DMS53 treated with DMSO at 0.1 percent for 48 hours (cell line): ENCODE data around the gene TAC3.
A peak's percentile ranks its signal among the peaks of the same experiment; 100 is the strongest.

ENCODE experiments used
- DNase-seq: peaks from one replicate; lab custom pipeline; 2025; ENCODE audit not compliant: unreplicated experiment; lab: John Stamatoyannopoulos, UW

Gene TAC3

GRCh38 chr12:57005980-57006808 lies 10.1 kb downstream of the TAC3 start, which contains the start of gene ZBTB39:
Gene ZBTB39, minus strand, starts transcription at chr12:57006546. Its CDS starts 1,629 bp downstream, at chr12:57004917.
- DNase-seq: peak; percentile 36

GRCh38 chr12:57004651-57005050 lies 11.7 kb downstream of the TAC3 start:
- DNase-seq: no peak

DNA sequence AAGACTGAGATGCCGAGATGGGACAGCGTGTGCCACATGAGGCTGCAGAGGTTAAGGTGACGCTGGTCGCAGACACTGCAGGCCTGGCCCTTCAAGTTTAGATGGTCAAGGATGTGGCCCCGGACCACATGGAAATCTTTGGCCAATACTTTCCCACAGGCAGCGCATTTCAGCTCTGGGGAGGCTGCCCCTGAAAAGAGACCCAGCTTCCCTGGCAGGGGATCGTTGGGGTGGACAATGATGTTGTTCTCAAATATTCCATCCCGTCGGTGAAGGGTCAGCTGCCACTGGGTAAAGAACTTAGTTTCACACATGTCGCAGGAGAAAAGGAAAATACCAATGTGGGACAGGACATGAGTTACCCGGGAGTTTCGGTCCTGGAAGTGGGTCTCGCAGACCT lies 12.9 kb downstream of the TAC3 start:
- DNase-seq: no peak

DNA sequence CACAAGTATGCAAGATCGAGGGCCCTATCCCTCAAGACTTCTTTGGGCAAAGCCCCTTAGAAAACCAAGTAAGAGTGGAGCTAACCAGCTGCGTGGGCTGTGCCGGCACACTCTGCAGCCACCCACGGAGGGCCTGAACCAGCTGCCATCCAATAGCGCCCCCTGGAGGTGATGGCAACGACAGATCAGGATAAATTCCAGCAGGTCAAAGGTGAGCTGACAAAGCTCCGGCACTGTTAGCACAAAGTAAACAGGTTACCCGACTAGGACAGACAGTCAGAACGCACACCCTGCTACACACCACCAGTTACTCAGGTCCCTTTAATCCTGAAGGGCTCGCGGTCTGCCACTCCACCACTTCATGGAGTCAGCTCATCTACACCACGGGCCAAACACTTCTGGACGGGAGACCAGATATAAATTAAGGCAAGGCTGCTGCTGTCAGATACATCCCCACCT lies 14.9 kb downstream of the TAC3 start:
- peak; percentile 75 for DNase-seq

GRCh38 chr12:57000393-57000792 lies 15.9 kb downstream of the TAC3 start:
- DNase-seq: no peak

GRCh38 chr12:56999456-56999855 lies 16.9 kb downstream of the TAC3 start:
- DNase-seq: no peak

DNA sequence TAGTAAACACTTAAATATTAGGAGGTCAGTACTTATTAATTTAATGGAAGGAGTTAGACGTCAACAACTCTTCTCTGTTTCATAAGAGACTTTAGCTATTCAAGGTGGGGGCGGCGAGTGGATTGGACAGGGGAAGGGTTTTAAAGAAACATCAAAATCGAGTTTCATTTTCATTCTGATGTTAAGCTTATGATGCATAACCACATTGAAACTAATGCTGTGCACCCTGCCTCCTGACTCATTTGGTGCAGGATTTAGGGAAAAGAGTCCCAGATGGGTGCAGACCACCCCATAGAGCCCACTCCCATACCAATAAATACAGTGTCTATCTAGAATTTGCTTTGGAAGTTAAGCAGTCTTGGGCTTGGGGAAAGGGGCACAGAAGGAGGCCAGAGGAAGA lies 17.3 kb downstream of the TAC3 start:
- DNase-seq: no peak

- no peak for DNase-seq
These were observed 18.0 kb downstream of the TAC3 start for GRCh38 chr12:56998316-56998715.

- no peak for DNase-seq
These were observed 19.4 kb downstream of the TAC3 start for GRCh38 chr12:56996793-56997545.

DNA sequence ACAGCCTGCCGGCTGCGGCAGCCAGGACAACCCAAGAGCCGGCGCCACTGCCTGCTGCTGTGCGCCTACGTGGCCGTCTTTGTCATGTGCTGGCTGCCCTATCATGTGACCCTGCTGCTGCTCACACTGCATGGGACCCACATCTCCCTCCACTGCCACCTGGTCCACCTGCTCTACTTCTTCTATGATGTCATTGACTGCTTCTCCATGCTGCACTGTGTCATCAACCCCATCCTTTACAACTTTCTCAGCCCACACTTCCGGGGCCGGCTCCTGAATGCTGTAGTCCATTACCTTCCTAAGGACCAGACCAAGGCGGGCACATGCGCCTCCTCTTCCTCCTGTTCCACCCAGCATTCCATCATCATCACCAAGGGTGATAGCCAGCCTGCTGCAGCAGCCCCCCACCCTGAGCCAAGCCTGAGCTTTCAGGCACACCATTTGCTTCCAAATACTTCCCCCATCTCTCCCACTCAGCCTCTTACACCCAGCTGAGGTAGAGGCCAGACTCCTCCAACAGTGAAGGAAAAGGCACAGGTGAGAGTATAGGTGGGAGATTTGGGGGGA lies 20.3 kb downstream of the TAC3 start:
- no peak for DNase-seq

DNA sequence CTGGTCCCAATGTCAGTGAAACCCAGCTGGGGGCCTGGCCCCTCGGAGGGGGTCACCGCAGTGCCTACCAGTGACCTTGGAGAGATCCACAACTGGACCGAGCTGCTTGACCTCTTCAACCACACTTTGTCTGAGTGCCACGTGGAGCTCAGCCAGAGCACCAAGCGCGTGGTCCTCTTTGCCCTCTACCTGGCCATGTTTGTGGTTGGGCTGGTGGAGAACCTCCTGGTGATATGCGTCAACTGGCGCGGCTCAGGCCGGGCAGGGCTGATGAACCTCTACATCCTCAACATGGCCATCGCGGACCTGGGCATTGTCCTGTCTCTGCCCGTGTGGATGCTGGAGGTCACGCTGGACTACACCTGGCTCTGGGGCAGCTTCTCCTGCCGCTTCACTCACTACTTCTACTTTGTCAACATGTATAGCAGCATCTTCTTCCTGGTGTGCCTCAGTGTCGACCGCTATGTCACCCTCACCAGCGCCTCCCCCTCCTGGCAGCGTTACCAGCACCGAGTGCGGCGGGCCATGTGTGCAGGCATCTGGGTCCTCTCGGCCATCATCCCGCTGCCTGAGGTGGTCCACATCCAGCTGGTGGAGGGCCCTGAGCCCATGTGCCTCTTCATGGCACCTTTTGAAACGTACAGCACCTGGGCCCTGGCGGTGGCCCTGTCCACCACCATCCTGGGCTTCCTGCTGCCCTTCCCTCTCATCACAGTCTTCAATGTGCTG lies 21.0 kb downstream of the TAC3 start:
- DNase-seq: no peak

- no peak for DNase-seq
These were observed 22.0 kb downstream of the TAC3 start for GRCh38 chr12:56994231-56994746.

DNA sequence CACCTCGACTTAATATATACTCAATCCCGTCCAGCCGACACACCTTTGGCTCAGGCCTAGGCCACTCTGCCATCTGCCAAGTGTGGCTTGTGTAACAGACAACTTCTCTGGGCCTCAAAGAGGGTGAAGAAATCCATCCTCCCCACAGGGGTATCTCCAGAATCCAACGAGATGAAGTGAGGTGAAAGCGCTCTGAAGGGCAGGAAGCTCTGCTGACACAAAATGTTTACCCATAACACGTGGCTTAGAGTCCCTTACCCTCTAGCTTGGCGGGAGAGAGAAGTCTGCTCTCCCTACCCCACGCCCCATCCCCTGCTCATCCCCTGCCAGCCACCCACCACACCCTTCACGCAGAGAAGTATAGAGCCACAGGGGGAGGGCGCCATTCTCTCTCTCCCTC lies 23.0 kb downstream of the TAC3 start:
- DNase-seq: no peak

DNA sequence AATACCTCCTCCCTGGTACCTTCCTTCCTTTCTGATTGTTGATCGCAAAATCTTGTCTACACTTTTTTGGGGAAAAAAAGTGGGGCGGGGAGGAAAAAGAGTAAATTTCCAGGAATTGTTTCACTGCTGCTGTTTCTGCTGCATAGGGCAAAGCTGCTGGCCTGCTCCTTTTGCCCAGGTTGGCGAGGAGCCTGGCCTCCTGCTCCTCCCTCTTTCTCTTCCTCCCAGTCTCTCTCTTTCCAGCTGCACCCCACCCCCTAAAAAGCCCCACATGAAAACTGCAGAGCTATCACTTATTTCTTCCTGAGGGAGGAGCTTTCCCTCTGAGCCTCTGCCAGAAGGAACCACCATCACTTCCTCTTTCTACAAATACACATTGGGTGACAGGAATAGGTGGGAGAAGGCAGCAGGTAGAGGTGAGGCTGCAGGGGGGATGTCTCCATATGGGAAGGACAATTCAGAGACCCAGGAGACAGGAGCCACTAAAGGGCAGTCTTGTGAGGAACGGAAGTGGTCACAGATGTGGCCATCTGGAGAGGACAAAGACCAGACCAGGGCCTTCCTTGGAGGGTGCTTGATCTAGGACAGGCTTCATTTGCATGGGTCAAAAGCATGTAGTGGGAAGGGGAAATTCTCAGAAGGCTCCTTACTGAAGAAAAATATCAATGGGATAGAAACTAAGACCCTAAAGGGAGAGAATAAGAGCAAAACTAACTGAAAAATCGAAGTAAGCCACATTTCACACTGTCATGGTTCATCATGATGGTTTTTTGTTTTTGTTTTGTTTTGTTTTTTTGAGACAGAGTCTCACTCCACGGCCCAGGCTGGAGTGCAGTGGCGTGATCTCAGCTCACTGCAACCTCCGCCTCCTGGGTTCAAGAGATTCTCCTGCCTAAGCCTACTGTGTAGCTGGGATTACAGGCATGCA lies 24.7 kb downstream of the TAC3 start:
- no peak for DNase-seq

DNA sequence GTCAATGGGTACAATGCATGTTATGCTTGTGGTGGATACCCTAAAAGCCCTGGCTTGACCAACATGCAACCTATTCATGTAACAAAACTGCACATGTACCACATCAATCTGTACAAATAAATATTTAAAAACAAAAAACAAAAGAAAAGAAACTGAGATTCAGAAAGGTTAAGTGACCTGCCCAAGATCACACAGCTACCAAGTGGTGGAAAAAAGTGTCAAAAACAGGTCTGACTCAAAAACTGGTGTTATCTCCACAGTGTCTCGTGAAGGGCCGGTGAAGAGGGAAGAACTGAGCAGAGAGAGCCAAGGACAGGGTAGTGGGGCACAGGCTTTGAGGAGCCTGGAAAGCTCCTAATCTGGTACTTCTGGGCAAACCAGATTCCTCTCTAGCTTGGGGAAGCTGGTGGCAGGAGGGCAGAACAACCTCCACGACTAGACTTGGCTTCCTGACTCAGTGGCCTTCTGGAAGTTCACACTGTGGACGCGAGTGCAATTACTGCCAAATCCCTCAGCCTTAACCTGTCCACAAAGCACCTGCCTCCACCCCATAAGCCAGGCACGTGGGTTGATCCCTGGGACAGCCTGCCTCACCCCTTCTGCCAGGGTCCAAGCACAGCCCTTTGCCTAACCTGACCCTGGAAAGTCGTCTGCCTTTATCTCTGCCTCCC lies 25.5 kb downstream of the TAC3 start:
- DNase-seq: no peak

DNA sequence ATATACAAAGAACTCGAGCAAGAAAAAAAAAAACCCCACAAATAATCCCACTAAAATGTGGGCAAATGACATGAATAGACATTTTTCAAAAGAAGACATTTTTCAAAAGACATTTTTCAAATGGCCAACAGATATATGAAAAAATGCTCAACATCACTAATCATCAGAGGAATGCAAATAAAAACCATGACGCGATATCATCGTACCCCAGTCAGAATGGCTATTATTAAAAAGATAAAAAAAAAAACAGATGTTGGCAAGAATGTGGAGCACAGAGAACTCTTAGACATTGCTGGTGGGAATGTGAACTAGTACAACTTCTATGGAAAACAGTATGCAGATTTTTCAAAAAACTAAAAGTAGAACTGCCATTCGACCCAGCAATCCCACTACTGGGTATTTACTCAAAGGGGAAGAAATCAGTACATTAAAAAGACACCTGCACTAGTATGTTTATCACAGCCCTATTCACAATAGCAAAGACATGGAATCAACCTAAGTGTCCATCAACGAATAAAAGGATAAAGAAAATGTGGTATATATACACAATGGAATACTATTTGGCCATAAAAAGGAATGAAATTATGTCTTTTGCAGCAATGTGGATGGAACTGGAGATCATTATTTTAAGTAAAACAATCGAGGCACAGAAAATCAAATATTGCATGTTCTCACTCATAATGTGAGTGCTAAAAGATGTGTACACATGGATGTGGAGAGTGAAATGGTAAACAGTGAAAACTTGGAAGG lies 26.3 kb downstream of the TAC3 start:
- no peak for DNase-seq

GRCh38 chr12:56988207-56988739 lies 28.1 kb downstream of the TAC3 start:
- no peak for DNase-seq

DNA sequence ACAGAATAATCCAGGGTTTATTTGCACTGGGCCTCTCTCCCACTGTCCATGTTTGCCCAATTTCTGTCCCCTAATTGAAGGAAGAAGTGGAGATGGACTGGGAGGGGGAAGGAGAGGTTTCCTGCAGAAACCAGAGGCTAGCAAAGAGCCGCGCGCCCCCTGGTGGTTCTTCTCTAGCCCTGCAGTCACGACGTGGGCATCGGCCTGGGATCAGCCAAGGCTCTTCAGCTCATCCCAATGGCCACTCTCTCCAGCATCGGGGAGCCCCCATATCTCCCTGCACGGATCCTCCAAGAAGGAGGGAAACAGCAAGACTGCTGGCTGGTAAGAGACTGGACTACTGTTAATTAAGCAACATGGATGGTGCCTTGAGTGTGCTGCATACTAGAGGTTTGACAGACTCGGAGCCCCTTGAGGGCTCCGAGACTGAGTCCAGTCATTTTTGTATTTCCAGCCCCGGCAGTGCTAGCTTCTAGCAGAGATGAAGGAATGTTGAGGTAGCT lies 28.7 kb downstream of the TAC3 start:
- DNase-seq: peak; percentile 86
